HG02798 (cell line): ENCODE results near the gene ALK.
"Not testable (repeated sequence)": the region's sequence is repeated elsewhere in the genome, so short reads cannot be mapped to it uniquely, and the experiment has no call there.

Experiments
- ATAC-seq: cut with Tn5 transposase; IDR thresholded peaks from one replicate; pipeline ENCODE4 v1.9.1; 2021; ENCODE audit warnings: mild to moderate bottlenecking; ENCODE audit not compliant: unreplicated experiment, poor library complexity

The ALK gene

DNA sequence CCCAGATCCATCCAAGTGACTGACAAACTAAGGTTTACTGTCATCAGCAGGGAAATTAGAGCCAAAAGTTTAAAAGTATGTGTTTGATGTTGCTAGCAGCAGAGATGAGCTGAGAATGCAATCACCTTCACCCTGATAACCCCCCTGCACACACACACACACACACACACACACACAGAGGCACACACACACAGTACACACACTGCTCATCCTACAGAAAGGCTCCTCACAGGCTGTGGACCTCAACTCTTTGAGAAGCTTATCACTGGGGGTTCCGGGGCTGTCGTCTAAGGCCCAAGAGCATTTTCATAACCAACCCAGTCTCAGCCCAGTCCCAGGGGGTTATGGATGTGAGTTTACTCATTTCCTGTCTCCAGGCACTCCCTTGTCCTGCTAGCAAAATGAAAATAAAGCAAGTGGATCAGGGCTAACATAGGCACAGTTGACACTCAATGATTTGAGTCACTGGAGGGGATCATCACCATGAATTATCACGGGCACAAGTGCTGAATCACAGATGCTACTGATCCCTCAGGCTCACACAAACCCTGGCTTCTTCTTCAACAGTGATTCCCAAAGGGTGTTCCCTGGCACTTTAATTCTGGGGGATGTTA lies 76.6 kb downstream of the ALK start:
- no peak for ATAC-seq

GRCh38 chr2:29841386-29842004 lies 79.9 kb downstream of the ALK start:
- ATAC-seq: no peak

DNA sequence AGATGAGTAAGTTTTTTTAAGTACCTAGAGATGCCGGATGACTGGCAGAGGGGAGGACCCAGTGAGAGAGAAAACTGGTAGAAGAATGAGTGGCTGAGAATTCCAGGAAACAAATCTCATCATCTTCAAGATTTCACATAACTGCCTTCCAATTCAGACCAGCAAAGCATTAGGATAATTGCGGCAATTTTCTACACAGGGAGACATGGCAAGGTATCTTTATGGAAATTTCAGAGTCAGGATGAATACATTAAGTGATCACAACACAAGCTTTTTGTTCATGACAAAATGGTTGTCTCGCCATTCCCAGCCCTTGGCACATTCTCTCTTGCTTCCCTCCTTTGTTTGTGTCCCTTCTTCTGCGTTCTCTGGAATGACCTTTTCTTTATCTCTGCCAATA lies 82.1 kb downstream of the ALK start:
- ATAC-seq: no peak

DNA sequence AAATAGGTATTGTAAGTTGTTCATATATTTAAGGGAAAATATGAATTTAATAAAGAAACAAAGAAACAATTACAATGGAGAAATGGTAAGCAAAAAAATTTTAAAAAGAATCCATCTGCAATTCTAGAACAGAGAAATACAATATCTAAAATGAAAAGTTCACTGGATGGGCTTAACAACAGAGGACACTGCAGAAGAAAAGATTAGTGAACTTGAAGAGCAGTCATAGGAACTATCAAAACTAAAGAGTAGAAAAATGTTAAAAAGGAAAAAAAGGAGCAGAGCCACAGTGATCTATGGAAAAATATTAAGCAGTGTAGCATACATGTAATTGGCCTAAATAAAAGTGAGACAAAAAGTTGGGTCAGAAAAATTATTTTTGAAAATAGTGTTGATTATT lies 83.5 kb downstream of the ALK start:
- no peak for ATAC-seq

- no peak for ATAC-seq
Measured at GRCh38 chr2:29834624-29835023, 86.8 kb downstream of the ALK start.

- ATAC-seq: no peak
Measured at GRCh38 chr2:29834036-29834540, 87.3 kb downstream of the ALK start.

GRCh38 chr2:29831560-29831959 lies 89.8 kb downstream of the ALK start:
- ATAC-seq: no peak

DNA sequence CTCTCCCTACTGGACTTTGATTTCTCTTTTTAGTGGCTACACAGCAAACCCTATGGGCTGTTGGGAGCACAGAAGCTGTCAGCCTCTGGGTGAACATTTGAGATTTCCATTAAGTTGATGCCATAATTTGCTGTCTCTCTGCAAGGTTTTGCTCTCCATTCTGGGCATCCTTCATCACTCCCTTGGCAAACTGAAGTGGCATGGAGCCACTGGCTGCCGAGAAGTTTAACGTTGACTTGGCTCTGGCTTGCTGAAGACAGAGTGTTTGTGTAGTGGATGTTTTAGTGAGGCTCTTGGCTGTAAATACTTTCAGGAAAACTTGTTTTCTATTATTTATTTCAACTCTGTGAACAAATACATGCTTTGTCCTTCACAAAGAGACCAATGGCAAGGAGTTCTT lies 91.5 kb downstream of the ALK start:
- ATAC-seq: no peak

GRCh38 chr2:29824145-29824544 lies 97.2 kb downstream of the ALK start:
- ATAC-seq: not testable (repeated sequence)

DNA sequence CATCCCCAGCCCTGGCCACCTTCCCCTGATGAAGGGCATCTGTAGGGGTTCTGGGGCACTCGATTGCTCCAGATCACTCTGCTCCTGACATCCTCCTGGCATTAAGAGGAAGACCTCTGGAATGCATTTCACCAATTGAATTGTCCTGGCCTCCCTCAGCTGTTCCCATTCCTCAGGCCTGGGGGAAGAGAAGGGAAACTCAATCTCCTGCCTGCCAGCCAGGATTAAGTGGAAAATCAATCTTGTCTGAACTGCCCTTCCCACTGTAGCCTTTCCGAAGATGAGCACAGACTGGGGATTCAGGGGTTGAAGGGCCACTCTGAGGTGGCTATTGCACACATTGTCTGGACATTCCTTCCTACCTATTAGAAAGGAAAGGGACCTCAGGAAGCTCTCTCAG lies 99.8 kb downstream of the ALK start:
- no peak for ATAC-seq

- ATAC-seq: no peak
Measured at GRCh38 chr2:29819570-29819969, 101.8 kb downstream of the ALK start.

DNA sequence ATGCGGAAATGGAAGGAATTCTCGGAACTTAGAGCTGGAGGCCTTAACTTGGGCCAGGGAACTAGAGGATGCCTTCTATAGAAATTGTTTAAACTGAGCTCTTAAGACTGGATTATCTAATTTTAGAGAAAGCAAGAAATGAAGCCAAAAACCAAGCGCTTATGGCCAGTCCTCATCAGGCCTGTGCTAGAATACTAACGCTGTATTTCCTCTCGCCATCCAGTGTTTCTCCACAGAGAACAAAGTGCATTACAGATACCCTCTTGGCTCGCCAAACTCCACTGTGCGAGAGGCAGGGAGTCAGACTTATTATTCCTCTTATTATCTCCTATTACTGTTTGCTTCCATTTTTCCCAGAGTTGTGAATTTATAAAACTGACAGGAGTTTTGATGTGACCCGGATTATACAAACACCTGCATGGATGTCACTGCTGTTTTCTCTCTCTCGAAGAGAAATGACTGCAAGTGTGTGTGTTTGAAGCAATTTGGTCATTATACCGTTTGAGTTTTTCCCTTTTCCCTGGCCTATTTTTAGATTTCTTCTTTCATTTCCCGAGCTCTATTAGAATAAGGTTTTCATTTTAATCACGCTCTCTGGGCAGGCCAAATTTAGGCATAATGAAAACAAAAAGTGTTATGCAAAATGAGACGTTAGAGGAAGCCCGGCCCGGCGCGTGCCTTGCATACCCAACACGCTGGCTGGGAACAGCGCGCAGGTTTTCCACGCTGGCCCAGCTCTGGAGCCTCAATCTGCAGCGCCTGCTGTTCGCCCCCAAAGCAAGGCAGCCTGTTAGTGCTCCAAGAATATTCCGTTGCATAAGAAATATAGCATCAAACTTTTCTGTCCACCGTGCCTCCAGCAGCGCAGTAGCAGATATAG lies 103.3 kb downstream of the ALK start:
- no peak for ATAC-seq

GRCh38 chr2:29817299-29817698 lies 104.1 kb downstream of the ALK start:
- no peak for ATAC-seq

DNA sequence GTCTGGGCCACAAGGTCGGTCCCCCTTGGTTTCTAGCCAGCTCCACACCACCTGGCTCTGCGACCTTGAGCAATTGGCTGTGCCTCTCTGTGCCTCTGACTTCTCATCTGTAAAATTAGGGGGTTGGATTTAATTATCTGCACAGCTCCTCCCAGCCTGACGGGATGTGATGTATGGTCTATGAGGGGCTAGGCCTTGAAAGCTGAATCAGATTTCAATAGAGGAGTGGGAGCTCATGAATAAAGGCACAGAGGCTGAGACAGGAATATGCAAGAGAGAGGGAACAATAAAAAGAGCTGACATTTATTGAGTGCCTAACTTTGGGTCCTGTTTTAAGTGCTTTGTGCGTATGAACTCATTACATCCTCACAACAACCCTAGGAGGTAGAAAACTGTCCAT lies 104.7 kb downstream of the ALK start:
- ATAC-seq: no peak

DNA sequence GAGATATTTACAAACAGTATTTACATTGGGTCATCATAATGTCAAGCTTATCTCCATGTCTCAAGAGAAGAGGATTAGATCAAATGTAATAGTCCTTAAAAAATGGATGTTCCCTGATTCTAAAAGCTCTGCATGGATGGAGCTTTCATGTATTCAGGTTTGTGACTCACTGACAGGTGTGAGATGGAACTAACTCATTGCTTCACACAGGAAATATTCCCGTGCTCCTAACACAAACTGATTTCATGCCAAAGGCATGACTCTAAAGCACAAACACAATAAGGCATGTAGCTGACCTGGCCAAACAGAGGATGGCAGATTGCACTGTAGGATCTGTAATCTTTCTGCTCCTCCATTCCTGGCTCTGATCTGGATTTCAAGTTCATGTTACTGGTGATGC lies 110.0 kb downstream of the ALK start:
- no peak for ATAC-seq

DNA sequence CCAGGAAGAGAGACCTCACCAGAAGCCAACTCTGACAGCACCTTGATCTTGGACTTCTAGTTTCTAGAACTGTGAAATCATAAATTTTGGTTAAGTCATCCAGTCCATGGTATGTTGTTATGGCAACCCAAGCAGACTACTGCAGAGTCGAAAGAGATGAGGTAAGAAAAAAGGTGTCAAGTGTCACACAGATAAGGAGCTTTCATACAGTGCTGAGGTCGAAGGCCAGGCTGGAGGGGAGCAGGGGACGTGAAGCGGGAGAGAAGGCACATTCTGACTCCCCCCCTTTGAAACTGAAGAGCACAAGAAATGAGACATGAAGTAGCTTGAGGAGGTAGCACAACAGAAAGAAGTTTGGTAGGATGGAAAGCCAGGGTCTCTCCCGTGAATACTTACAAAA lies 110.4 kb downstream of the ALK start:
- ATAC-seq: no peak

GRCh38 chr2:29808321-29808720 lies 113.1 kb downstream of the ALK start:
- ATAC-seq: no peak

DNA sequence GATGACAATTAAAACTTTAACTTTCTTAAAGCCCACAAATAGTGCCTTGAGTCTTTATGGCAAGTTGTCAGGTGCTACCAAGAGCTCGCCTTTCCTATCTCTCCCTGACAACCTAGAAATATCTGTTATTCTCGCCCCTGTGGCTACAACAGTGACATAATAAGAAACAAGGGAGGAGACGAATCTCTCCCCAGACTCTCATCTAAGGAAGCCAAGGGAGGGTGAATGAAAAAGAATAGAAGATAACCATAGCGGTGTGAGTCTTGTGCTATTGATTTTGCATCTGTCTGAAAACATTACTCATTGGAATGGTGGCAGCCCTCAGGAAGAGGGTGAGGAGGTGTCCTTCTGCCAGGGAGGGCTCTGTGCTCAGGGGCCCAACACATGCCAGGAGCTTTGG lies 114.3 kb downstream of the ALK start:
- ATAC-seq: no peak

DNA sequence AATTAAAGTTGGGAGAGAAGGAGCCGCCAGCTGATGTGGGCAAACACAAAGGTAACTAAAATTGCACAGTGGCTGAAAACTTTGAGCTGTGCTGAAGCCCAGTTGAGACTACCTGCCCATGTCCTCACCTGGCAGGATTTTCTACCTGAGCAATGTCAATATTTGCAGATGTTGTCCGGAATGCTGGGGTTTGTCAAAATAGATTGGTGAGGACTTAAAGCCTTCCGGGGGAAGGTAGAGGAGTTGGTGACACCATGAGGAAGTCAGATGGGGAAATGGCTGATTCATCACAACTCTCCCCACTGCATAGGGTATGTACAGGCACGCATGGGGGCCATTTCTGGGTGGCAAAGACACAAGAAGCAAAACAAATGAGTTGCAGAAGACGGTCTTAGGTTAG lies 114.9 kb downstream of the ALK start:
- ATAC-seq: no peak

GRCh38 chr2:29804671-29805070 lies 116.7 kb downstream of the ALK start:
- no peak for ATAC-seq

DNA sequence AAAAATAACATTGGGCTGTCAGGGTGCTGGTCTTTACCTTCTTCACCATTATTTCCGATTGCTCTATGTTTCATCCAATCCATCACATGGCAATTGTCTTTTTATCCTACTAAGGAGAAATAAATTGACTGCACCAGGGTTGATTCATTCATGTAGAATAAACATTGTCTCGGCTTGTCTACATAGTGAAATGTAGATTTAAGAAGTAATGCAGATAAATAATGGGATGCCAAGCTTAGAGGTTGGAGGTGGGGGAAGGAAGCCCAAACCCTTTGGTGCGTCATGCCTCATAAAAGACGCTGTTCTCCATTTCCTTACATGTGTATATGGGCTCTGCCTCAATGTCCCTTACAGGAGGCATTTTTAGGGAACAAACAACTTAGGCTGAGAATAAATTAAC lies 117.8 kb downstream of the ALK start:
- ATAC-seq: no peak
